BLaER1 treated with 17β-estradiol and CSF1 and Interleukin-3, amounts not matched to agents 10 nM and 100 nM (cell line): ENCODE data around the gene FAM167B.
A peak's percentile ranks its signal among the peaks of the same experiment; 100 is the strongest.

Experiments
- H3K27ac ChIP-seq, 11 experiments: shearing (Covaris generic); formaldehyde crosslinking; 2 replicates each; pipeline ENCODE4 v1.8.1; 2022
- H3K27me3 ChIP-seq, 11 experiments: shearing (Covaris generic); formaldehyde crosslinking; 2 replicates each; pipeline ENCODE4 v1.8.1; 2022
- H3K36me3 ChIP-seq, 11 experiments: shearing (Covaris generic); formaldehyde crosslinking; 2 replicates each; pipeline ENCODE4 v1.8.1; 2022
- H3K4me1 ChIP-seq, 10 experiments: shearing (Covaris generic); formaldehyde crosslinking; 2 replicates each; pipeline ENCODE4 v1.8.1; 2022
- H3K4me2 ChIP-seq, 11 experiments: shearing (Covaris generic); formaldehyde crosslinking; 2 replicates each; pipeline ENCODE4 v1.8.1; 2022
- H3K4me3 ChIP-seq, 10 experiments: shearing (Covaris generic); formaldehyde crosslinking; 2 replicates each; pipeline ENCODE4 v1.8.1; 2022
- H3K9ac ChIP-seq, 11 experiments: shearing (Covaris generic); formaldehyde crosslinking; 2 replicates each; pipeline ENCODE4 v1.8.1; 2022
- H3K9me3 ChIP-seq, 11 experiments: shearing (Covaris generic); formaldehyde crosslinking; replicated peaks in 1 of 11; 2 replicates each; pipeline ENCODE4 v1.8.1; 2022
- H4K20me1 ChIP-seq, 11 experiments: shearing (Covaris generic); formaldehyde crosslinking; 2 replicates each; pipeline ENCODE4 v1.8.1; 2022
- Cebpa-rat ChIP-seq, 11 experiments: shearing (Covaris generic); IDR thresholded peaks; 2 replicates each; pipeline ENCODE4 v1.8.1; 2022

FAM167B gene

GRCh38 chr1:32220746-32221580 is 26.1 kb upstream of the FAM167B start:
- Histone ChIP-seq H3K4me1 (peaks cover 40 to 54% (median 46%) of the 10 kb centered on the region in 10 experiments), H3K4me3 (peak overlapping the region; percentile 75 to 94 (median 82)), H4K20me1 (peaks cover 0 to 29% (median 5%) of the 10 kb centered on the region in 11 experiments; a peak in 8 of 22 replicates), H3K27ac (peak overlapping the region; percentile 83 to 93 (median 90); a peak in 20 of 22 replicates), H3K9ac (peak overlapping the region; percentile 53 to 94 (median 91)), H3K9me3 (no peaks in the 10 kb centered on the region), H3K36me3 (peaks cover 33 to 61% (median 40%) of the 10 kb centered on the region in 11 experiments), H3K27me3 (no peaks in the 10 kb centered on the region), H3K4me2 (peak overlapping the region; percentile 84 to 99 (median 94))
- no peak for TF ChIP-seq Cebpa-rat (IDR thresholded peaks at IDR 0.05)

- Histone ChIP-seq H3K4me1 (peaks cover 40 to 48% (median 44%) of the 10 kb centered on the region in 10 experiments), H3K4me3 (peak overlapping the region; percentile 75 to 94 (median 82)), H3K9me3 (no peaks in the 10 kb centered on the region), H3K9ac (peak overlapping the region; percentile 80 to 94 (median 92)), H3K36me3 (peaks cover 34 to 61% (median 40%) of the 10 kb centered on the region in 11 experiments), H3K27ac (peak overlapping the region; percentile 83 to 93 (median 90); a peak in 21 of 22 replicates), H4K20me1 (peaks cover 0 to 35% (median 7%) of the 10 kb centered on the region in 11 experiments; a peak in 9 of 22 replicates), H3K27me3 (no peaks in the 10 kb centered on the region), H3K4me2 (peak overlapping the region; percentile 84 to 99 (median 94))
- TF ChIP-seq Cebpa-rat (IDR thresholded peaks at IDR 0.05): no peak
Measured at GRCh38 chr1:32221581-32221979, 25.4 kb upstream of the FAM167B start.

- Histone ChIP-seq H3K4me2 (peak within 1 kb of the TSS; percentile 84 to 99 (median 94)), H3K4me3 (peak within 1 kb of the TSS; percentile 75 to 94 (median 82)), H3K9ac (peak within 1 kb of the TSS; percentile 80 to 94 (median 92)), H4K20me1 (peaks cover 0 to 41% (median 7%) of the 10 kb centered on the region in 11 experiments; a peak in 11 of 22 replicates), H3K27ac (peak within 1 kb of the TSS; percentile 83 to 93 (median 90)), H3K27me3 (no peaks in the 10 kb centered on the region), H3K36me3 (peaks cover 36 to 61% (median 40%) of the 10 kb centered on the region in 11 experiments), H3K4me1 (peaks cover 36 to 47% (median 44%) of the 10 kb centered on the region in 10 experiments), H3K9me3 (no peaks in the 10 kb centered on the region)
- no peak for TF ChIP-seq Cebpa-rat (IDR thresholded peaks at IDR 0.05)
Measured at GRCh38 chr1:32221980-32222755, 24.9 kb upstream of the FAM167B start, which contains the start of the genes EIF3I and TMEM234. EIF3I (plus strand) TSS chr1:32222407; CDS start chr1:32222442, 35 bp downstream. TMEM234 (minus strand) TSS chr1:32222353; CDS start chr1:32222322, 31 bp downstream.

GRCh38 chr1:32223683-32224082 is 23.3 kb upstream of the FAM167B start:
- Histone ChIP-seq H4K20me1 (peaks cover 0 to 55% (median 14%) of the 10 kb centered on the region in 11 experiments; a peak in 13 of 22 replicates), H3K4me1 (peaks cover 36 to 47% (median 44%) of the 10 kb centered on the region in 10 experiments), H3K4me3 (peak overlapping the region in 9 of 10 experiments; percentile 75 to 94 (median 82); a peak in 15 of 20 replicates), H3K27me3 (no peaks in the 10 kb centered on the region), H3K4me2 (peak overlapping the region; percentile 84 to 99 (median 94)), H3K27ac (peak overlapping the region in 6 of 11 experiments; percentile 83 to 93 (median 92); a peak in 8 of 22 replicates), H3K9me3 (no peaks in the 10 kb centered on the region), H3K36me3 (peaks cover 52 to 66% (median 53%) of the 10 kb centered on the region in 11 experiments), H3K9ac (peak overlapping the region; percentile 80 to 94 (median 92); a peak in 21 of 22 replicates)
- TF ChIP-seq Cebpa-rat (IDR thresholded peaks at IDR 0.05): no peak

- TF ChIP-seq Cebpa-rat (IDR thresholded peaks at IDR 0.05): no peak
- Histone ChIP-seq H3K4me2 (peak overlapping the region; percentile 84 to 99 (median 94); a peak in 19 of 22 replicates), H3K9me3 (no peaks in the 10 kb centered on the region), H3K27ac (peak overlapping the region in 2 of 11 experiments; percentile 92 to 93; a peak in 2 of 22 replicates), H3K27me3 (no peaks in the 10 kb centered on the region), H4K20me1 (peaks cover 0 to 60% (median 14%) of the 10 kb centered on the region in 11 experiments; a peak in 13 of 22 replicates), H3K4me3 (peak overlapping the region in 1 of 10 experiments; percentile 7; a peak in 1 of 20 replicates), H3K4me1 (peaks cover 36 to 46% (median 41%) of the 10 kb centered on the region in 10 experiments), H3K36me3 (peaks cover 58 to 67% (median 59%) of the 10 kb centered on the region in 11 experiments), H3K9ac (peak overlapping the region in 9 of 11 experiments; percentile 84 to 94 (median 92); a peak in 15 of 22 replicates)
Measured at GRCh38 chr1:32224285-32224684, 22.7 kb upstream of the FAM167B start.

GRCh38 chr1:32228771-32229170 is 18.3 kb upstream of the FAM167B start:
- H3K27me3 ChIP-seq: no peaks in the 10 kb centered on the region
- no peak overlapping the region for H3K27ac ChIP-seq
- H3K36me3 ChIP-seq: peaks cover 83 to 100% (median 96%) of the 10 kb centered on the region in 11 experiments
- H3K4me1 ChIP-seq: peaks cover 4 to 11% (median 6%) of the 10 kb centered on the region in 10 experiments; a peak in 19 of 20 replicates
- peaks cover 0 to 72% (median 21%) of the 10 kb centered on the region in 11 experiments; a peak in 14 of 22 replicates for H4K20me1 ChIP-seq
- TF ChIP-seq Cebpa-rat (IDR thresholded peaks at IDR 0.05): no peak
- no peak overlapping the region for H3K4me3 ChIP-seq
- H3K9ac ChIP-seq: no peak overlapping the region
- no peaks in the 10 kb centered on the region for H3K9me3 ChIP-seq
- H3K4me2 ChIP-seq: no peak overlapping the region

GRCh38 chr1:32231843-32232432 is 15.1 kb upstream of the FAM167B start:
- Histone ChIP-seq H4K20me1 (peaks cover 0 to 41% (median 13%) of the 10 kb centered on the region in 11 experiments; a peak in 12 of 22 replicates), H3K36me3 (peaks cover 52 to 92% (median 67%) of the 10 kb centered on the region in 11 experiments), H3K4me1 (no peaks in the 10 kb centered on the region), H3K9ac (no peak overlapping the region; a peak in 1 of 22 replicates), H3K4me2 (no peak overlapping the region), H3K4me3 (no peak overlapping the region), H3K9me3 (no peaks in the 10 kb centered on the region), H3K27ac (no peak overlapping the region), H3K27me3 (no peaks in the 10 kb centered on the region)
- no peak for TF ChIP-seq Cebpa-rat (IDR thresholded peaks at IDR 0.05)
